B cell (primary cell): Measurements from ENCODE around the gene CELF2. TPM values are rescaled to one million over a fixed set of nuclear protein-coding genes. Genes with fewer than 3 reads are reported as not detected.

Source experiments
- ATAC-seq: fragments of 200-7000 bp; cut with Tn5 transposase; one replicate; pipeline ENCODE4 v1.10.0; 2021; ENCODE audit warnings: low read depth, mild to moderate bottlenecking, moderate number of reproducible peaks, moderate library complexity
- CTCF ChIA-PET: fragments of 350-600 bp; sonication (Branson Sonifier 250); formaldehyde crosslinking; loops from one replicate; lab custom pipeline; 2021; ENCODE audit warnings: antibody characterized with exemption, inconsistent platforms; lab: Charles Lee
- POLR2A ChIA-PET: fragments of 350-600 bp; sonication (Branson Sonifier 250); formaldehyde crosslinking; loops from one replicate; lab custom pipeline; 2021; ENCODE audit warnings: antibody characterized with exemption; lab: Charles Lee
- DNase-seq: peaks from one replicate; pipeline ENCODE4 v3.0.0; 2013
- H2AFZ ChIP-seq: 2 replicates; pipeline ENCODE4 v1.6.1; 2012; ENCODE audit warnings: mild to moderate bottlenecking, low read depth, low read length; ENCODE audit not compliant: insufficient read depth, poor library complexity, severe bottlenecking
- H3K27ac ChIP-seq, 2 donors: 1 replicate in 1 of 2; 2 replicates in 1 of 2; pipeline ENCODE4 v1.5.1; 2012 to 2013; ENCODE audit warnings: low read length in 2 of 2, mild to moderate bottlenecking in 2 of 2, moderate library complexity in 1 of 2
- H3K27me3 ChIP-seq, 4 experiments: fragments of 200-600 bp in 1 of 4; sonication (generic) in 1 of 4; replicated peaks in 1 of 4; 1 replicate in 2 of 4; 2 replicates in 2 of 4; pipeline versions ENCODE4 v1.6.1 to v1.7.0; 2013 to 2016; ENCODE audit warnings: low read length in 3 of 4, mild to moderate bottlenecking in 2 of 4, mixed read lengths in 1 of 4, moderate library complexity in 1 of 4; ENCODE audit not compliant: insufficient read depth in 4 of 4, control insufficient read depth in 3 of 4; ENCODE audit errors: control extremely low read depth in 1 of 4
- H3K36me3 ChIP-seq, 2 experiments: replicated peaks in 1 of 2; 1 replicate in 1 of 2; 2 replicates in 1 of 2; pipeline versions ENCODE4 v1.6.1 to v1.7.1; 2013; ENCODE audit warnings: low read length in 1 of 2; ENCODE audit not compliant: insufficient read depth in 2 of 2, control insufficient read depth in 1 of 2; ENCODE audit errors: control extremely low read depth in 1 of 2, extremely low read depth in 1 of 2
- H3K4me1 ChIP-seq, 2 donors: fragments of 200-600 bp in 1 of 2; sonication (generic) in 1 of 2; 1 replicate in 1 of 2; 2 replicates in 1 of 2; pipeline versions ENCODE4 v1.5.1 to v1.6.1; 2013 to 2017; ENCODE audit warnings: low read length in 2 of 2; ENCODE audit not compliant: control insufficient read depth in 2 of 2, insufficient read depth in 2 of 2
- H3K4me2 ChIP-seq: replicated peaks from 2 replicates; pipeline ENCODE3; 2012; ENCODE audit warnings: mild to moderate bottlenecking, low read depth, low read length; ENCODE audit not compliant: poor library complexity, severe bottlenecking
- H3K4me3 ChIP-seq, 5 experiments: fragments of 200-600 bp in 1 of 5; sonication (generic) in 1 of 5; 1 replicate in 3 of 5; 2 replicates in 2 of 5; pipeline versions ENCODE4 v1.5.1 to v1.7.0; 2011 to 2016; ENCODE audit warnings: low read length in 4 of 5, mild to moderate bottlenecking in 4 of 5, low read depth in 2 of 5, control low read depth in 1 of 5, moderate library complexity in 1 of 5; ENCODE audit not compliant: insufficient read depth in 1 of 5; ENCODE audit errors: control extremely low read depth in 1 of 5, extremely low read depth in 1 of 5
- H3K79me2 ChIP-seq: fragments of 200-600 bp; sonication (generic); one replicate; pipeline ENCODE4 v1.6.0; 2016; ENCODE audit warnings: low read length; ENCODE audit not compliant: control insufficient read depth, insufficient read depth
- H3K9ac ChIP-seq: fragments of 200-600 bp; sonication (generic); 2 replicates; pipeline ENCODE4 v1.6.1; 2017; ENCODE audit warnings: mild to moderate bottlenecking, low read length, moderate library complexity
- H3K9me3 ChIP-seq, 3 donors: one replicate each; pipeline versions ENCODE4 v1.6.1 to v1.7.1; 2013; ENCODE audit warnings: low read length in 2 of 3; ENCODE audit not compliant: control insufficient read depth in 2 of 3, insufficient read depth in 1 of 3; ENCODE audit errors: control extremely low read depth in 1 of 3
- H4K20me1 ChIP-seq: 2 replicates; pipeline ENCODE4 v1.6.0; 2012; ENCODE audit warnings: mild to moderate bottlenecking, low read length; ENCODE audit not compliant: insufficient read depth, control insufficient read depth, poor library complexity, severe bottlenecking
- H3K27ac Mint-ChIP-seq: one replicate; pipeline ENCODE4 v1.8.0; 2021; ENCODE audit warnings: mixed read lengths
- H3K27me3 Mint-ChIP-seq: one replicate; pipeline ENCODE4 v1.8.0; 2021; ENCODE audit warnings: mixed read lengths
- H3K4me1 Mint-ChIP-seq: one replicate; pipeline ENCODE4 v1.8.0; 2021; ENCODE audit warnings: mixed read lengths
- H3K4me3 Mint-ChIP-seq: one replicate; pipeline ENCODE4 v1.8.0; 2021; ENCODE audit warnings: mixed read lengths
- H3K9me3 Mint-ChIP-seq: one replicate; pipeline ENCODE4 v1.8.0; 2022; ENCODE audit warnings: mixed read lengths; ENCODE audit not compliant: insufficient read depth
- CTCF ChIP-seq: fragments of 200-600 bp; IDR thresholded peaks from one replicate; pipeline ENCODE4 v1.8.0; 2022; ENCODE audit warnings: antibody characterized with exemption, mild to moderate bottlenecking
- EZH2 ChIP-seq: IDR thresholded peaks from 2 replicates; pipeline ENCODE4 v1.6.1; 2012; ENCODE audit warnings: borderline replicate concordance, low read depth, mild to moderate bottlenecking, moderate library complexity, low read length; ENCODE audit not compliant: insufficient read depth, poor library complexity, severe bottlenecking
- WGBS: methylation state at CpG from one replicate; pipeline ENCODE4 v1.1.5; 2013; ENCODE audit warnings: missing lambda C conversion rate; ENCODE audit not compliant: insufficient coverage; 5-methylcytosine and 5-hydroxymethylcytosine counted together
- intact Hi-C: fragments of 100-400 bp; cut with micrococcal nuclease; formaldehyde crosslinking; loops from one replicate; pipeline ENCODE4 v1.10.0; 2022
- polyA plus RNA-seq: library from polyadenylated mRNA; depleted of rRNA; stranded (reverse); fragments of >200 nt; gene quantifications from 2 replicates; pipeline ENCODE4 v1.2.3, GENCODE V29; 2012
- total RNA-seq, 2 donors: library from RNA; stranded (reverse); fragments of 120-200 nt in 1 of 2; gene quantifications; 1 replicate in 1 of 2; 2 replicates in 1 of 2; pipeline versions ENCODE4 v1.2.3 to v1.2.4, GENCODE V29; 2013 to 2022

The CELF2 gene
- total and polyA plus RNA-seq, 2 donors (not counting 1 experiment from before 2014, with no cell fraction given) = 59.5 to 112 TPM

GRCh38 chr10:11142777-11143176 lies 125.1 kb downstream of the CELF2 start:
- Mint-ChIP-seq H3K27me3 (no peaks in the 10 kb centered on the region), H3K9me3 (no peaks in the 10 kb centered on the region), H3K4me1 (peaks cover 63% of the 10 kb centered on the region), H3K27ac (peak overlapping the region; percentile 60), H3K4me3 (no peak overlapping the region)
- peak overlapping the region; percentile 4 for H2AFZ ChIP-seq
- TF ChIP-seq EZH2 (no peak), CTCF (no peak)
- ChIA-PET POLR2A (no interaction called here), CTCF (interaction anchor here (0.7 to 8.3 kb wide), 4 partner anchors 13 to 128 kb away, joined by 3 to 139 read pairs (median 28); no protein-coding TSS in a partner anchor)
- WGBS = 69% methylated on average over 4 of the region's 8 CpGs
- H3K4me1 ChIP-seq = peaks cover 57 to 62% of the 10 kb centered on the region in 2 donors
- no peaks in the 10 kb centered on the region for H3K9me3 ChIP-seq
- intact Hi-C loops = loop anchor here (1.0 kb wide), 1 partner anchor 128 kb away; no protein-coding TSS in a partner anchor
- ATAC-seq = no peak
- peak; percentile 56 for DNase-seq
- H3K27ac ChIP-seq = peak overlapping the region; percentile 1 to 31
- no peaks in the 10 kb centered on the region for H3K36me3 ChIP-seq
- H3K4me2 ChIP-seq = peak overlapping the region; percentile 9
- no peaks in the 10 kb centered on the region for H4K20me1 ChIP-seq
- no peak overlapping the region for H3K9ac ChIP-seq
- H3K79me2 ChIP-seq = peaks cover 10% of the 10 kb centered on the region
- no peak overlapping the region for H3K4me3 ChIP-seq
- H3K27me3 ChIP-seq = no peaks in the 10 kb centered on the region

GRCh38 chr10:11143242-11143641 lies 125.6 kb downstream of the CELF2 start:
- peak overlapping the region; percentile 60 for H3K27ac Mint-ChIP-seq
- peaks cover 62 to 67% of the 10 kb centered on the region in 2 donors for H3K4me1 ChIP-seq
- ATAC-seq (no peak), DNase-seq (peak; percentile 33)
- H3K4me3 ChIP-seq = no peak overlapping the region
- H3K9me3 Mint-ChIP-seq = no peaks in the 10 kb centered on the region
- peak overlapping the region; percentile 12 for H3K4me3 Mint-ChIP-seq
- H3K27ac ChIP-seq = peak overlapping the region; percentile 1 to 31
- H3K4me1 Mint-ChIP-seq = peaks cover 68% of the 10 kb centered on the region
- ChIA-PET CTCF (interaction anchor here (7.8 to 8.3 kb wide), 2 partner anchors 23 to 128 kb away, joined by 51 to 139 read pairs; no protein-coding TSS in a partner anchor), POLR2A (no interaction called here)
- peak overlapping the region; percentile 9 for H3K4me2 ChIP-seq
- TF ChIP-seq EZH2 = no peak
- TF ChIP-seq CTCF = no peak
- peak overlapping the region; percentile 4 for H2AFZ ChIP-seq
- H4K20me1 ChIP-seq = no peaks in the 10 kb centered on the region
- intact Hi-C loops = loop anchor here (1.0 kb wide), 1 partner anchor 127 kb away; no protein-coding TSS in a partner anchor
- H3K27me3 Mint-ChIP-seq = no peaks in the 10 kb centered on the region
- WGBS = 33% methylated on average over 5 of the region's 5 CpGs
- no peak overlapping the region for H3K9ac ChIP-seq
- no peaks in the 10 kb centered on the region for H3K9me3 ChIP-seq
- H3K27me3 ChIP-seq = no peaks in the 10 kb centered on the region
- H3K79me2 ChIP-seq = peaks cover 13% of the 10 kb centered on the region
- no peaks in the 10 kb centered on the region for H3K36me3 ChIP-seq
